Chondrocyte (in vitro differentiated cells): ENCODE data around the gene FGF12. TPM values are rescaled to one million over a fixed set of nuclear protein-coding genes. Genes with fewer than 3 reads are reported as not detected.

Experiments used
- DNase-seq: peaks from one replicate; pipeline ENCODE4 v3.0.0; 2021; ENCODE audit warnings: mixed read lengths, low spot score
- H3K27ac Mint-ChIP-seq: one replicate; pipeline ENCODE4 v1.8.0; 2021; ENCODE audit warnings: mild to moderate bottlenecking, moderate library complexity, mixed read lengths; ENCODE audit not compliant: unreplicated experiment
- H3K27me3 Mint-ChIP-seq: 2 replicates; pipeline ENCODE4 v1.8.0; 2021; ENCODE audit warnings: low read depth, mixed read lengths
- H3K36me3 Mint-ChIP-seq: 2 replicates; pipeline ENCODE4 v1.8.0; 2021; ENCODE audit warnings: low read depth, mixed read lengths
- H3K4me1 Mint-ChIP-seq: 2 replicates; pipeline ENCODE4 v1.8.0; 2021; ENCODE audit warnings: low read depth, mild to moderate bottlenecking, mixed read lengths
- H3K4me3 Mint-ChIP-seq: one replicate; pipeline ENCODE4 v1.8.0; 2021; ENCODE audit warnings: mild to moderate bottlenecking, moderate library complexity, mixed read lengths; ENCODE audit not compliant: unreplicated experiment
- H3K9me3 Mint-ChIP-seq: 2 replicates; pipeline ENCODE4 v1.8.0; 2021; ENCODE audit warnings: low read depth, mixed read lengths
- total RNA-seq: library from RNA; stranded (reverse); gene quantifications from 3 replicates; pipeline ENCODE4 v1.2.1, GENCODE V29; 2021
- TF ChIP-seq, protein P1 (sequence below): fragments of 200-600 bp; sonication (generic); IDR thresholded peaks from 2 replicates; pipeline ENCODE4 v1.5.0; 2021; ENCODE audit warnings: antibody characterized with exemption, mild to moderate bottlenecking, moderate library complexity

Gene FGF12
- total RNA-seq, 1 donor from 2014 or later, result 0.15 TPM

DNA sequence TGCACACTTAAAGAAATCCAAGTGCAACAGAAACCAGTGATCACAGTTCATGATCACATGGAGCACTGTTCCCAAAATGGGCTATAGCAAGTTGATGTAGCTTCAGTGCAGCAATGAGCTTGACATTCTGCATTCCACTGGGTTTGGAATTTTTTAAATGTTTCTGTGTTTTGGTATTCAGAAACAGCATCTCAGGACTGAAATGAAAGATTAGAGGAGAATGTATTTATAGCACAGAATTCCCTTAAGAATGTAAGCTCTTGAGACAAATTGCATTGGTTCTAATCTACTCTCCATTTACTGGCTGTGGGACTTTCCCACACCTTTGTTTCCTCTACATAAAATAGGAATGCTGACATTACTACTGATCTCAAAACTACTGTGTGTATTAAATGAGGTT is 162.7 kb downstream of the FGF12 start:
- peaks cover 12% of the 10 kb centered on the region for H3K27me3 Mint-ChIP-seq
- no peaks in the 10 kb centered on the region for H3K36me3 Mint-ChIP-seq
- peak overlapping the region; percentile 41 for H3K27ac Mint-ChIP-seq

DNA sequence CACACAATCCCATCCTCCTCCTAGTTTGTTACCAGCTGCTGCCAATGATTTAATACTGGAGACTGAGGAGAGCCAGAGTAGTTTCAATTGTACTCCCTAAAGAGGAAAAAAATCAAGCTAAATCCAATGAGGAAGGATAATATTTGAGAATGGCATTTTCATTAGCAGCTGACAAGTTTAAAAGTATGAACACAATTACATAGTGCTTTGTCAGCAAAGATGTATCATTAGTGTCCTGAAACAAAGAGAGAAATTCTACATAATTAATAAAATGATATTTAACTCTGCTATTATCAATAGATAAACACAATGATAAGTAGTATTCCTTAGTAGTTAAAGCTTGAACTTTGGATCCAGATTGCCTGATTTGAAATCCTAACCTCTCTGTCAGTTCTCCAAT is 163.9 kb downstream of the FGF12 start:
- Mint-ChIP-seq H3K27ac (no peak overlapping the region), H3K36me3 (no peaks in the 10 kb centered on the region), H3K4me1 (peaks cover 10% of the 10 kb centered on the region), H3K9me3 (no peaks in the 10 kb centered on the region), H3K4me3 (no peak overlapping the region), H3K27me3 (peaks cover 13% of the 10 kb centered on the region)
- TF ChIP-seq, protein P1, sequence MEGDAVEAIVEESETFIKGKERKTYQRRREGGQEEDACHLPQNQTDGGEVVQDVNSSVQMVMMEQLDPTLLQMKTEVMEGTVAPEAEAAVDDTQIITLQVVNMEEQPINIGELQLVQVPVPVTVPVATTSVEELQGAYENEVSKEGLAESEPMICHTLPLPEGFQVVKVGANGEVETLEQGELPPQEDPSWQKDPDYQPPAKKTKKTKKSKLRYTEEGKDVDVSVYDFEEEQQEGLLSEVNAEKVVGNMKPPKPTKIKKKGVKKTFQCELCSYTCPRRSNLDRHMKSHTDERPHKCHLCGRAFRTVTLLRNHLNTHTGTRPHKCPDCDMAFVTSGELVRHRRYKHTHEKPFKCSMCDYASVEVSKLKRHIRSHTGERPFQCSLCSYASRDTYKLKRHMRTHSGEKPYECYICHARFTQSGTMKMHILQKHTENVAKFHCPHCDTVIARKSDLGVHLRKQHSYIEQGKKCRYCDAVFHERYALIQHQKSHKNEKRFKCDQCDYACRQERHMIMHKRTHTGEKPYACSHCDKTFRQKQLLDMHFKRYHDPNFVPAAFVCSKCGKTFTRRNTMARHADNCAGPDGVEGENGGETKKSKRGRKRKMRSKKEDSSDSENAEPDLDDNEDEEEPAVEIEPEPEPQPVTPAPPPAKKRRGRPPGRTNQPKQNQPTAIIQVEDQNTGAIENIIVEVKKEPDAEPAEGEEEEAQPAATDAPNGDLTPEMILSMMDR, result no peak
- no peak for DNase-seq

More for the DNA sequence above, 162.7 kb downstream of the FGF12 start:
- no peak for DNase-seq
- TF ChIP-seq, protein P1, result no peak
- Mint-ChIP-seq H3K4me1 (peaks cover 10% of the 10 kb centered on the region), H3K9me3 (no peaks in the 10 kb centered on the region), H3K4me3 (no peak overlapping the region)

DNA sequence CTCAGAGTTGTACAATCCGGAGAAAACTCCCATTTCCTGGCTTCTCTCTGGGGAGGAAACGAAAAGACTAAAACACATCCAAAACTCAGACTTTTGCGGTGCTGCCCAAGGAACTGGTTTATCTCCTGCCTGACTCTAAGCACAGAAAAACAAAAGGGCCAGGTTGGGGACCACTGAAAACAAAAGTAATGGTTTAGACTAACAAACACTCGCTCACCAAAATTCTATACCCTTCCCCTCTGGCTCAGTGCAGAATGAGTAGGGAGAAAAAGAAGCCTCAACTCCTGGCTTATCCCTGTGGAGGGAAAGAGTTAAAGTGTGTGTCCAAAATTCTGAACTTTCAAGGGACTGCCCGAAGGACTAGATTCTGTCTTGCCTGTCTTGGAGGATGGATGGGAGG is 173.6 kb downstream of the FGF12 start:
- Mint-ChIP-seq H3K27ac (no peak overlapping the region), H3K9me3 (peaks cover 13% of the 10 kb centered on the region), H3K4me3 (no peak overlapping the region), H3K4me1 (no peaks in the 10 kb centered on the region), H3K36me3 (peaks cover 2% of the 10 kb centered on the region), H3K27me3 (peaks cover 18% of the 10 kb centered on the region)
- no peak for DNase-seq
- TF ChIP-seq, protein P1, result no peak

DNA sequence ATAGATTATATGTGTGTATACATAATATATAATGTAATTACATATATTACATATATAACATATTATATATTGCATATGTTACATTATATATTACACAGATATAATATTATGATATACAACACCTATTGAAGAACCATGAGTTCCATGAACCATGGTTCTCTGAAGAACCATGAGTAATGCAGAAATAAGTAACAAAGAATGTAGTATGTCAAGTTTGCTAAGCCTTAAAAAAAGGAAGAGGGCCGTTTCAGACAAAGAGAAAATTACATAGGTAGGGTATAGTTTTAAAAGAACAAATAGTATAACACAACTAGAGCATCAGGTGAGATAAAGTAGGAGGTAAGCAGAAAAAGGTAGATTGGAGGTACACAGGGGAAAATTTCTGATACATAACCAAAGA is 177.0 kb downstream of the FGF12 start:
- H3K9me3 Mint-ChIP-seq, result peaks cover 9% of the 10 kb centered on the region
- TF ChIP-seq, protein P1, result no peak
- H3K36me3 Mint-ChIP-seq, result peaks cover 2% of the 10 kb centered on the region
- H3K27ac Mint-ChIP-seq, result no peak overlapping the region
- H3K4me1 Mint-ChIP-seq, result no peaks in the 10 kb centered on the region
- no peak for DNase-seq
- H3K27me3 Mint-ChIP-seq, result peaks cover 9% of the 10 kb centered on the region
- no peak overlapping the region for H3K4me3 Mint-ChIP-seq

DNA sequence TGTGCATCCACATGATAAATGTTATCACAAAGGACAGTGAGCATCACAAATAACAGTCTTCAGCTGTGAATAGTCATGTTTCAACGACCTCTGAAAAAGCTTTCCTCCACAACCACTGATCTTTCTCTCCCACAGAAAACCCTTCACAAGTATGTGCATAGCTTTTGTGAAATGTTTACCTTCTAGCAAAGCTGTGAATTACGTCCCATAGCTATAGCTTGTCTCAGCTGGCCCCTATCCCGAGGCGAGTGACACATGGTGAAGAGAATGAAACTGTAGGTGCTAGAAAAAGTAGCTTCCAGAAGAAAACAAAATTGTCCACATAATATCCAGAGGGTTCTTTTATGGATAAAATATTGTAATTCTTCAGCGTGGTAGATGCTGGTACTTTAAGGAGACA is 182.0 kb downstream of the FGF12 start:
- peaks cover 3% of the 10 kb centered on the region for H3K27me3 Mint-ChIP-seq
- TF ChIP-seq, protein P1, result no peak
- H3K27ac Mint-ChIP-seq, result no peak overlapping the region
- H3K9me3 Mint-ChIP-seq, result peaks cover 2% of the 10 kb centered on the region
- DNase-seq, result no peak
- no peaks in the 10 kb centered on the region for H3K4me1 Mint-ChIP-seq
- no peak overlapping the region for H3K4me3 Mint-ChIP-seq
- H3K36me3 Mint-ChIP-seq, result no peaks in the 10 kb centered on the region
